ENCODE results near the gene TRIM44. TPM values are rescaled to one million over a fixed set of nuclear protein-coding genes. Genes with fewer than 3 reads are reported as not detected.

The TRIM44 gene
- total and polyA plus RNA-seq, 2 donors (not counting 3 experiments of a cell fraction or from before 2014, with no cell fraction given): 31.7 to 72.0 TPM

DNA sequence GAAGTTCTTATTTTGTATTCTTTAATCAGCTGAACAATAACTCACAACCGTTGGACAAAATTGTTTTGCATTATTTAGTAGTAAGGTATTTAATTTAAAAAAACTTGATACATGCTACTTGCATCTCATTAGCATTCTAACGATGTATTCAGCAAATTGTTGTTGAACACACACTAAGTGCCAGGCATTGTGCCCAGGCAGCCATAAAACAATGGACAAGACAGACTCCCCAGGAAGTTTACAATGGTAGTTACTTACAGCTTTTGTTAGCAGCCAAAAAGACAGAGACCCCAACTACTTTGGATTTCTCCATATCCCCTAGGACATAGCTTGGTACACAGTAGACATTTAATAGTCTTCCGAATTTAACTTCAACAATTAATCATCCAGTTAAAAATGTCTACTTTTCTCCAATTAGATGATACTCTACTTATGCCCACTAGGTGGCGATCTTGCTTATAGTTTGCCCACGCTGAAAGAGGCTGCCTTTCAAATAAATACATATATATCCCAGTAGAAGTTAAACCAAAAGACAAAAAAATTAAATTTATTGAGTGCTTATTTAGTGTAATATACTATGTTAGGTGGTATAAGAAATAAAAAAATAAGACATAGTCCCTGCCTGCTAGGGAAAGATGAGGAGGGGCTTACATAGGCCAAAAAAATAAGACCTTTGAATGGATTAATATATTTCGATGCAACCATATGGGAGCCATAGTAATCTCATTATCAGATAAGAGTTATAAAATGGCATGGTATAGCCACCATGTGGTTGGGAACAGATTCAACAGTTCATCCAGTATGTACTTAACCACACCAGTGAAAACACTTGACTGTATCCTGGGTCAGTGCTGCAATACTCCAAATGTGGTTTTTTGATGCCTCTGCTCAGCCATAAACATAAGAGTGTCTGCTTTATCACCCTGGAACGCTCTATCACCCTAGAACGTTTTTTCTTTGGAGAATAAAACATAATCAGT, 46.4 kb upstream of the TRIM44 start:
- ChIA-PET POLR2A (no interaction called here), CTCF (interaction anchor here (0.7 to 5.9 kb wide), 20 partner anchors 46 to 877 kb away, joined by 3 to 69 read pairs (median 4); partner anchors contain the start of gene TRIM44)
- Histone ChIP-seq H3K27me3 (ENCODE audit: control insufficient read depth in 2 of 2, insufficient read depth in 2 of 2, low read length in 2 of 2) (peaks cover 8 to 29% of the 10 kb centered on the region in 2 experiments), H3K4me1 (ENCODE audit: control insufficient read depth, extremely low read depth, insufficient read depth, low read length) (peaks cover 16% of the 10 kb centered on the region), H3K36me3 (ENCODE audit: control insufficient read depth in 2 of 2, extremely low read depth in 1 of 2, insufficient read depth in 2 of 2, low read length in 2 of 2) (no peaks in the 10 kb centered on the region), H3K4me3 (replicated peaks in 1 of 3; ENCODE audit: insufficient read depth in 1 of 3, low read depth in 1 of 3, low read length in 3 of 3) (no peak overlapping the region), H2AFZ (ENCODE audit: low read depth, low read length) (no peak overlapping the region), H3K27ac (ENCODE audit: insufficient read depth, low read depth, low read length) (no peak overlapping the region), H3K79me2 (ENCODE audit: control insufficient read depth, insufficient read depth, low read length) (peaks cover 19% of the 10 kb centered on the region), H3K4me2 (ENCODE audit: insufficient read depth, low read length) (no peak overlapping the region), H3K9ac (replicated peaks; ENCODE audit: extremely low read depth, insufficient read depth, low read length) (no peak overlapping the region), H3K9me1 (replicated peaks; ENCODE audit: control insufficient read depth, extremely low read depth, insufficient read depth, low read length) (no peaks in the 10 kb centered on the region), H3K9me3 (replicated peaks; ENCODE audit: control insufficient read depth, insufficient read depth, low read length) (no peaks in the 10 kb centered on the region), H4K20me1 (replicated peaks; ENCODE audit: control insufficient read depth, extremely low read depth, insufficient read depth, low read length) (no peaks in the 10 kb centered on the region)
- dilution Hi-C loops (cut with MboI; ENCODE audit: extremely low pct_ligation_motif_present, low sequenced_read_pairs): loop anchor here (25.0 kb wide), 1 partner anchor 646 kb away; no protein-coding TSS in a partner anchor
- intact Hi-C loops (cut with micrococcal nuclease): loop anchor here (1.0 to 5.0 kb wide), 9 partner anchors 96 to 861 kb away; partner anchors contain the start of gene LDLRAD3
- peak; percentile 61 for DNase-seq (ENCODE audit: low read depth, low spot score)
- TF ChIP-seq, protein P1, sequence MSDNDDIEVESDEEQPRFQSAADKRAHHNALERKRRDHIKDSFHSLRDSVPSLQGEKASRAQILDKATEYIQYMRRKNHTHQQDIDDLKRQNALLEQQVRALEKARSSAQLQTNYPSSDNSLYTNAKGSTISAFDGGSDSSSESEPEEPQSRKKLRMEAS (IDR thresholded peaks at IDR 0.05; ENCODE audit: insufficient read depth, insufficient read length): no peak
- TF ChIP-seq, protein P2, sequence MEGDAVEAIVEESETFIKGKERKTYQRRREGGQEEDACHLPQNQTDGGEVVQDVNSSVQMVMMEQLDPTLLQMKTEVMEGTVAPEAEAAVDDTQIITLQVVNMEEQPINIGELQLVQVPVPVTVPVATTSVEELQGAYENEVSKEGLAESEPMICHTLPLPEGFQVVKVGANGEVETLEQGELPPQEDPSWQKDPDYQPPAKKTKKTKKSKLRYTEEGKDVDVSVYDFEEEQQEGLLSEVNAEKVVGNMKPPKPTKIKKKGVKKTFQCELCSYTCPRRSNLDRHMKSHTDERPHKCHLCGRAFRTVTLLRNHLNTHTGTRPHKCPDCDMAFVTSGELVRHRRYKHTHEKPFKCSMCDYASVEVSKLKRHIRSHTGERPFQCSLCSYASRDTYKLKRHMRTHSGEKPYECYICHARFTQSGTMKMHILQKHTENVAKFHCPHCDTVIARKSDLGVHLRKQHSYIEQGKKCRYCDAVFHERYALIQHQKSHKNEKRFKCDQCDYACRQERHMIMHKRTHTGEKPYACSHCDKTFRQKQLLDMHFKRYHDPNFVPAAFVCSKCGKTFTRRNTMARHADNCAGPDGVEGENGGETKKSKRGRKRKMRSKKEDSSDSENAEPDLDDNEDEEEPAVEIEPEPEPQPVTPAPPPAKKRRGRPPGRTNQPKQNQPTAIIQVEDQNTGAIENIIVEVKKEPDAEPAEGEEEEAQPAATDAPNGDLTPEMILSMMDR (IDR thresholded peaks at IDR 0.05; ENCODE audit: extremely low read depth in 1 of 2, insufficient read depth in 1 of 2, low read depth in 1 of 2, low read length in 2 of 2): peak; percentile 38 to 49
- FAIRE-seq: peak; percentile 85
- BruUV-seq (replicated peaks): no TSS peak
